ENCODE results near the gene CREB3L2.
A peak's percentile ranks its signal among the peaks of the same experiment; 100 is the strongest.

CREB3L2 gene

GRCh38 chr7:137962875-137963507 lies 38.9 kb downstream of the CREB3L2 start:
- Histone ChIP-seq H3K9ac (ENCODE audit: low read length) (no peak overlapping the region), H2BK5ac (ENCODE audit: low read depth, low read length, poor library complexity) (no peak overlapping the region), H2AFZ (ENCODE audit: insufficient read depth, low read length, poor library complexity) (no peak overlapping the region), H3K18ac (ENCODE audit: low read length) (peak overlapping the region; percentile 35), H3K79me1 (ENCODE audit: low read length) (peaks cover 30% of the 10 kb centered on the region), H3K9me3 (ENCODE audit: insufficient read depth, low read depth, low read length) (peaks cover 1% of the 10 kb centered on the region), H2AK5ac (ENCODE audit: low read length) (no peak overlapping the region), H2BK120ac (ENCODE audit: insufficient read depth, low read length, poor library complexity) (no peak overlapping the region), H3K4me2 (ENCODE audit: low read length) (no peak overlapping the region), H4K12ac (ENCODE audit: low read depth, low read length) (no peak overlapping the region), H3K4me1 (ENCODE audit: control insufficient read depth in 1 of 2, insufficient read depth in 2 of 2, low read length in 2 of 2) (peaks cover 36 to 52% of the 10 kb centered on the region in 2 experiments), H3K14ac (ENCODE audit: low read length) (no peak overlapping the region), H3K4ac (ENCODE audit: low read depth, low read length) (peak overlapping the region; percentile 13), H4K8ac (ENCODE audit: low read depth, low read length) (no peak overlapping the region), H3K36me3 (ENCODE audit: control insufficient read depth in 1 of 2, insufficient read depth in 2 of 2, low read length in 2 of 2) (peaks cover 2% of the 10 kb centered on the region in 2 experiments), H3K27ac (ENCODE audit: low read depth, low read length) (peak overlapping the region; percentile 55), H3K23ac (ENCODE audit: low read length) (no peak overlapping the region), H4K91ac (ENCODE audit: low read depth, low read length) (peak overlapping the region; percentile 40), H3K27me3 (ENCODE audit: insufficient read depth, low read length) (no peaks in the 10 kb centered on the region), H3K4me3 (ENCODE audit: low read depth, low read length) (no peak overlapping the region), H2BK12ac (ENCODE audit: low read length) (no peak overlapping the region), H3K79me2 (ENCODE audit: control insufficient read depth, insufficient read depth, low read length, poor library complexity) (peaks cover 17% of the 10 kb centered on the region)
- WGBS (ENCODE audit: extremely low coverage, insufficient coverage, insufficient read length), result no CpG with 5 or more reads among the region's 7 CpGs
- peak; percentile 39 to 71 for DNase-seq

GRCh38 chr7:137962491-137962874 lies 39.4 kb downstream of the CREB3L2 start:
- Histone ChIP-seq H2AK5ac (ENCODE audit: low read length) (no peak overlapping the region), H3K4me3 (ENCODE audit: low read depth, low read length) (no peak overlapping the region), H2BK12ac (ENCODE audit: low read length) (no peak overlapping the region), H4K12ac (ENCODE audit: low read depth, low read length) (no peak overlapping the region), H3K9me3 (ENCODE audit: insufficient read depth, low read depth, low read length) (peaks cover 1% of the 10 kb centered on the region), H3K36me3 (ENCODE audit: control insufficient read depth in 1 of 2, insufficient read depth in 2 of 2, low read length in 2 of 2) (peaks cover 2 to 3% of the 10 kb centered on the region in 2 experiments), H2AFZ (ENCODE audit: insufficient read depth, low read length, poor library complexity) (no peak overlapping the region), H3K4me1 (ENCODE audit: control insufficient read depth in 1 of 2, insufficient read depth in 2 of 2, low read length in 2 of 2) (peaks cover 36 to 52% of the 10 kb centered on the region in 2 experiments), H3K27ac (ENCODE audit: low read depth, low read length) (peak overlapping the region; percentile 55), H3K4ac (ENCODE audit: low read depth, low read length) (peak overlapping the region; percentile 60), H3K9ac (ENCODE audit: low read length) (no peak overlapping the region), H4K91ac (ENCODE audit: low read depth, low read length) (peak overlapping the region; percentile 40), H2BK5ac (ENCODE audit: low read depth, low read length, poor library complexity) (no peak overlapping the region), H3K18ac (ENCODE audit: low read length) (peak overlapping the region; percentile 36), H3K14ac (ENCODE audit: low read length) (peak overlapping the region; percentile 32), H3K23ac (ENCODE audit: low read length) (no peak overlapping the region), H3K79me2 (ENCODE audit: control insufficient read depth, insufficient read depth, low read length, poor library complexity) (peaks cover 17% of the 10 kb centered on the region), H3K4me2 (ENCODE audit: low read length) (no peak overlapping the region), H2BK120ac (ENCODE audit: insufficient read depth, low read length, poor library complexity) (no peak overlapping the region), H3K27me3 (ENCODE audit: insufficient read depth, low read length) (no peaks in the 10 kb centered on the region), H3K79me1 (ENCODE audit: low read length) (peaks cover 33% of the 10 kb centered on the region), H4K8ac (ENCODE audit: low read depth, low read length) (peak overlapping the region; percentile 32)
- WGBS (ENCODE audit: extremely low coverage, insufficient coverage, insufficient read length), result no CpG with 5 or more reads among the region's 5 CpGs
- DNase-seq, result no peak

DNA sequence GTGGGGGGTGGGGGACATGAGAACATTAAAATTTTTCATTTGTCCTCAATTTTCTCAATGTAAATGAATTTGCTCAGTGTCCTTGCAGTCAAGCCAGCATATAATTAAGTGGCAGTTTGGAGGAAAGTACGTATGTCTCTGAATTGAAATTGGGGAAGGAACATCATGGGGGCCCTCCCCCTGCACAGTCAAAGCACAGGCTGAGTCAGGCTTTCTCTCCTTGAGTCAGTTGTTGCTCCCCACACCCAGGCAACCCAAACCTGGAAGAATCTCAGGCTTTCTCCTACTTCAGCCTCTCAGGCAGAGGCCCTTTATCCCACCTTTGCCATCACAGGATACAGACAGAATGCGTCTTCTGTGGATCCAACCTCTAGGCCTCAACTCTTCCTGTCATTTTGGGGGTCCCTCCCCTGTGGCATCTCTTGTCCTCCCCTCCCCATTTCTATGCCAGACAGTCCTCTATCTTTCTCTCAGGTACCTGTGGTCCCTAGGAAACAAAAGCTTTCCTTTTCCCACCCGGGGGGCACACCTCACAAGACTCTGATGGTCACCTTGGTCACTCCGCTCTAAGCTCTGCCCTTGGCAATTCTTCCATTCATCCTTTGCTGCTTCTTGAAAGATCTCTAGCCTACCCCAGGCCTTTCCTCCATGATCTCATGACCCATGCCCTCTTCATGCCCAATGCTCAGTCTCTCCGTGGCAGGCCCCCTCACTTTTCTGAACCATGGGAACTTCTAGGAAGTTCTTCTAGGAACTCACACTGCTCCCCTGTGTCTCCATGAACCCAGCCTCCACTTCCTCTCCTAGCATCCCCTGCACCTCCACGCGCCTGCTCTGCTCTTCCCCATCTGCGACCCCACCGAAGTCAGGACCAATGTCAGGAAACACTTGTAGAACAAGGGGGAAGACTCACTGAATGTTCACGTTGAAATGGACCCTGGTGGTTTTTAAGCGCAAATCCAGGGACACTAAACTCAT lies 40.4 kb downstream of the CREB3L2 start:
- Histone ChIP-seq H3K4me3 (ENCODE audit: low read depth, low read length) (no peak overlapping the region), H4K12ac (ENCODE audit: low read depth, low read length) (no peak overlapping the region), H2BK12ac (ENCODE audit: low read length) (peak overlapping the region; percentile 55), H3K36me3 (ENCODE audit: control insufficient read depth in 1 of 2, insufficient read depth in 2 of 2, low read length in 2 of 2) (peaks cover 2 to 3% of the 10 kb centered on the region in 2 experiments), H2BK5ac (ENCODE audit: low read depth, low read length, poor library complexity) (peak overlapping the region; percentile 37), H3K23ac (ENCODE audit: low read length) (no peak overlapping the region), H3K14ac (ENCODE audit: low read length) (no peak overlapping the region), H4K91ac (ENCODE audit: low read depth, low read length) (peak overlapping the region; percentile 37), H3K79me1 (ENCODE audit: low read length) (peaks cover 30% of the 10 kb centered on the region), H3K18ac (ENCODE audit: low read length) (peak overlapping the region; percentile 62), H3K4me2 (ENCODE audit: low read length) (no peak overlapping the region), H3K27me3 (ENCODE audit: insufficient read depth, low read length) (no peaks in the 10 kb centered on the region), H3K9ac (ENCODE audit: low read length) (no peak overlapping the region), H3K4me1 (ENCODE audit: control insufficient read depth in 1 of 2, insufficient read depth in 2 of 2, low read length in 2 of 2) (peaks cover 28 to 47% of the 10 kb centered on the region in 2 experiments), H2AK5ac (ENCODE audit: low read length) (peak overlapping the region; percentile 42), H2BK120ac (ENCODE audit: insufficient read depth, low read length, poor library complexity) (peak overlapping the region; percentile 39), H3K9me3 (ENCODE audit: insufficient read depth, low read depth, low read length) (peaks cover 1% of the 10 kb centered on the region), H2AFZ (ENCODE audit: insufficient read depth, low read length, poor library complexity) (no peak overlapping the region), H3K4ac (ENCODE audit: low read depth, low read length) (peak overlapping the region; percentile 63), H3K27ac (ENCODE audit: low read depth, low read length) (peak overlapping the region; percentile 24), H3K79me2 (ENCODE audit: control insufficient read depth, insufficient read depth, low read length, poor library complexity) (peaks cover 14% of the 10 kb centered on the region), H4K8ac (ENCODE audit: low read depth, low read length) (no peak overlapping the region)
- no peak for DNase-seq
- WGBS (ENCODE audit: extremely low coverage, insufficient coverage, insufficient read length), result no CpG with 5 or more reads among the region's 11 CpGs

DNA sequence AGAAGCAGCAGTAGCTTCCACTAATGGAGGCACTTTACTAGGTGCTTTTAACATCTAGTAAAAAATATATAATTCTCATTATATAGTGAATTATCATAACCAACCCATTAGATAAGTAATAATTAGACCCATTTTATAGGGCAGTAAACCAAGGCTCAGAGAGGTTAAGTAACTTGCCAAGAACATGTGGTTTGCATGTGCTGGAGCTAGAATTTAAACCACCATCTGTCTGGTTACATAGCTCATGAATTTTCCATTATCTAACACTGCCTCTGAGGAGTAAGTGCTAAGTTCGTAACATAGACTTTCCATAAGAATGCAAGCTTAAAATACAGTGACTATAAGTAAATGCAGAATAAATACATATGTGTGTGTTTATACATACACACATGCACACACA lies 41.9 kb downstream of the CREB3L2 start:
- H3K79me2 ChIP-seq (ENCODE audit: control insufficient read depth, insufficient read depth, low read length, poor library complexity), result peaks cover 16% of the 10 kb centered on the region
- no peak overlapping the region for H3K14ac ChIP-seq (ENCODE audit: low read length)
- H2BK12ac ChIP-seq (ENCODE audit: low read length), result no peak overlapping the region
- H3K4me1 ChIP-seq (ENCODE audit: control insufficient read depth in 1 of 2, insufficient read depth in 2 of 2, low read length in 2 of 2), result peaks cover 31 to 49% of the 10 kb centered on the region in 2 experiments
- no peak overlapping the region for H2BK5ac ChIP-seq (ENCODE audit: low read depth, low read length, poor library complexity)
- H3K36me3 ChIP-seq (ENCODE audit: control insufficient read depth in 1 of 2, insufficient read depth in 2 of 2, low read length in 2 of 2), result peaks cover 2 to 3% of the 10 kb centered on the region in 2 experiments
- H3K18ac ChIP-seq (ENCODE audit: low read length), result no peak overlapping the region
- no peak overlapping the region for H3K9ac ChIP-seq (ENCODE audit: low read length)
- H3K4me2 ChIP-seq (ENCODE audit: low read length), result no peak overlapping the region
- H3K9me3 ChIP-seq (ENCODE audit: insufficient read depth, low read depth, low read length), result peaks cover 1% of the 10 kb centered on the region
- H3K4ac ChIP-seq (ENCODE audit: low read depth, low read length), result no peak overlapping the region
- no peak overlapping the region for H2BK120ac ChIP-seq (ENCODE audit: insufficient read depth, low read length, poor library complexity)
- WGBS (ENCODE audit: extremely low coverage, insufficient coverage, insufficient read length), result no CpG with 5 or more reads among the region's 1 CpG
- no peak overlapping the region for H2AK5ac ChIP-seq (ENCODE audit: low read length)
- no peak for DNase-seq
- H4K8ac ChIP-seq (ENCODE audit: low read depth, low read length), result no peak overlapping the region
- no peak overlapping the region for H3K27ac ChIP-seq (ENCODE audit: low read depth, low read length)
- H3K23ac ChIP-seq (ENCODE audit: low read length), result no peak overlapping the region
- H3K4me3 ChIP-seq (ENCODE audit: low read depth, low read length), result no peak overlapping the region
- H4K91ac ChIP-seq (ENCODE audit: low read depth, low read length), result no peak overlapping the region
- H3K27me3 ChIP-seq (ENCODE audit: insufficient read depth, low read length), result no peaks in the 10 kb centered on the region
- no peak overlapping the region for H4K12ac ChIP-seq (ENCODE audit: low read depth, low read length)
- H3K79me1 ChIP-seq (ENCODE audit: low read length), result peaks cover 32% of the 10 kb centered on the region
- no peak overlapping the region for H2AFZ ChIP-seq (ENCODE audit: insufficient read depth, low read length, poor library complexity)
